Small intestine (tissue), 7 donors: Measurements from ENCODE around the gene FBRSL1. TPM values are rescaled to one million over a fixed set of nuclear protein-coding genes. Genes with fewer than 3 reads are reported as not detected.
A peak's percentile ranks its signal among the peaks of the same experiment; 100 is the strongest.
"Not testable (repeated sequence)": the region's sequence is repeated elsewhere in the genome, so short reads cannot be mapped to it uniquely, and the experiment has no call there.

Experiments used
- DNase-seq, 2 donors: peaks; one replicate each; pipeline versions ENCODE4 v3.0.0 to v3.0.0-alpha.2; 2013
- FAIRE-seq: peaks from 2 replicates; lab custom pipeline; 2012; peaks lifted over from hg19 to GRCh38; lab: Jason Lieb, UNC
- H3K27ac ChIP-seq, 3 donors: one replicate each; pipeline ENCODE4 v1.5.1; 2013; ENCODE audit warnings: low read length in 2 of 3, mild to moderate bottlenecking in 2 of 3, control low read depth in 1 of 3, inconsistent platforms in 1 of 3, low read depth in 1 of 3, moderate library complexity in 1 of 3
- H3K27me3 ChIP-seq, 3 donors: one replicate each; pipeline ENCODE4 v1.6.1; 2013; ENCODE audit warnings: low read length in 3 of 3, inconsistent platforms in 1 of 3; ENCODE audit not compliant: control insufficient read depth in 3 of 3, insufficient read depth in 3 of 3
- H3K36me3 ChIP-seq, 3 donors: one replicate each; pipeline ENCODE4 v1.6.1; 2013; ENCODE audit warnings: low read length in 3 of 3, inconsistent platforms in 1 of 3, low read depth in 1 of 3, mild to moderate bottlenecking in 1 of 3, moderate library complexity in 1 of 3; ENCODE audit not compliant: control insufficient read depth in 3 of 3, insufficient read depth in 2 of 3
- H3K4me1 ChIP-seq, 3 donors: one replicate each; pipeline ENCODE4 v1.6.1; 2013; ENCODE audit warnings: low read length in 2 of 3, inconsistent platforms in 1 of 3, low read depth in 1 of 3, mild to moderate bottlenecking in 1 of 3, moderate library complexity in 1 of 3; ENCODE audit not compliant: control insufficient read depth in 3 of 3, insufficient read depth in 2 of 3
- H3K4me3 ChIP-seq, 3 donors: one replicate each; pipeline ENCODE4 v1.5.1; 2013; ENCODE audit warnings: low read length in 3 of 3, control low read depth in 1 of 3, inconsistent platforms in 1 of 3, low read depth in 1 of 3, mild to moderate bottlenecking in 1 of 3, moderate library complexity in 1 of 3
- H3K9me3 ChIP-seq, 2 donors: one replicate each; pipeline ENCODE4 v1.6.1; 2013; ENCODE audit warnings: low read depth in 1 of 2, low read length in 1 of 2; ENCODE audit not compliant: control insufficient read depth in 2 of 2, insufficient read depth in 1 of 2
- WGBS, 3 donors: extraction: QIAGEN DNeasy Blood & Tissue Kit; methylation state at CpG; one replicate each; pipeline ENCODE4 v1.1.7; 2013; 5-methylcytosine and 5-hydroxymethylcytosine counted together
- polyA plus RNA-seq, 4 donors: library from polyadenylated mRNA; stranded (reverse) in 3 of 4; unstranded in 1 of 4; fragments of 200-250 nt in 3 of 4; fragments of 120-200 nt in 1 of 4; gene quantifications; one replicate each; pipeline versions ENCODE4 v1.2.1 to v1.2.3, GENCODE V29; 2013
- donor health status: healthy with polysubstance abuse.
- donor health status: control.
- donor health status: control.
- donor health status: Bipolar disorder and iron deficiency.
- donor health status: healthy.

Gene FBRSL1
- polyA plus RNA-seq, 4 donors = 24.3 to 59.5 (median 32.5) TPM

GRCh38 chr12:132456186-132456943 is 33.6 kb upstream of the FBRSL1 start:
- Histone ChIP-seq H3K36me3 (no peaks in the 10 kb centered on the region), H3K4me3 (no peak overlapping the region), H3K9me3 (peaks cover 0 to 3% of the 10 kb centered on the region in 2 donors), H3K27me3 (peaks cover 0 to 8% (median 3%) of the 10 kb centered on the region in 3 donors), H3K4me1 (peaks cover 0 to under 1% (median 0%) of the 10 kb centered on the region in 3 donors), H3K27ac (no peak overlapping the region)
- FAIRE-seq (no peak), DNase-seq (no peak)
- 86 to 87% (median 87%) methylated on average over 28 of the region's 28 CpGs for WGBS, 3 donors

GRCh38 chr12:132456944-132457495 is 32.9 kb upstream of the FBRSL1 start:
- DNase-seq (no peak), FAIRE-seq (no peak)
- Histone ChIP-seq H3K36me3 (no peaks in the 10 kb centered on the region), H3K27ac (no peak overlapping the region), H3K4me1 (no peaks in the 10 kb centered on the region), H3K4me3 (no peak overlapping the region), H3K9me3 (peaks cover 0 to 3% of the 10 kb centered on the region in 2 donors), H3K27me3 (peaks cover 0 to 3% (median 3%) of the 10 kb centered on the region in 3 donors)
- WGBS, 3 donors = 68 to 73% (median 68%) methylated on average over 31 to 38 of the region's 38 CpGs

GRCh38 chr12:132458441-132458840 is 31.5 kb upstream of the FBRSL1 start:
- DNase-seq (no peak), FAIRE-seq (no peak)
- no peak overlapping the region for H3K27ac ChIP-seq
- H3K9me3 ChIP-seq = peaks cover 0 to 3% of the 10 kb centered on the region in 2 donors
- no peaks in the 10 kb centered on the region for H3K4me1 ChIP-seq
- H3K27me3 ChIP-seq = peaks cover 0 to 2% (median 0%) of the 10 kb centered on the region in 3 donors
- no peak overlapping the region for H3K4me3 ChIP-seq
- no peaks in the 10 kb centered on the region for H3K36me3 ChIP-seq
- whole genome bisulfite sequencing, 3 donors = 83 to 88% (median 85%) methylated on average over 8 of the region's 8 CpGs

- 73 to 79% (median 75%) methylated on average over 28 of the region's 28 CpGs for WGBS, 3 donors
- H3K27me3 ChIP-seq = peaks cover 0 to 2% (median 0%) of the 10 kb centered on the region in 3 donors
- no peaks in the 10 kb centered on the region for H3K4me1 ChIP-seq
- no peak overlapping the region for H3K27ac ChIP-seq
- DNase-seq = no peak
- no peak overlapping the region for H3K4me3 ChIP-seq
- H3K36me3 ChIP-seq = no peaks in the 10 kb centered on the region
- FAIRE-seq = no peak
- peaks cover 0 to 3% of the 10 kb centered on the region in 2 donors for H3K9me3 ChIP-seq
Observed at GRCh38 chr12:132458846-132459641, 30.9 kb upstream of the FBRSL1 start.

- H3K27me3 ChIP-seq = peaks cover 0 to 2% (median 0%) of the 10 kb centered on the region in 3 donors
- peaks cover 0 to 4% (median 0%) of the 10 kb centered on the region in 3 donors for H3K4me1 ChIP-seq
- H3K27ac ChIP-seq = no peak overlapping the region
- FAIRE-seq (no peak), DNase-seq (peak in 1 of 2 donors; percentile 45)
- peaks cover 0 to 3% of the 10 kb centered on the region in 2 donors for H3K9me3 ChIP-seq
- WGBS, 3 donors = 71 to 77% (median 76%) methylated on average over 13 of the region's 13 CpGs
- H3K4me3 ChIP-seq = no peak overlapping the region
- H3K36me3 ChIP-seq = no peaks in the 10 kb centered on the region
Observed at GRCh38 chr12:132460571-132460970, 29.4 kb upstream of the FBRSL1 start.

- Histone ChIP-seq H3K27ac (no peak overlapping the region), H3K36me3 (peaks cover 0 to 3% (median 0%) of the 10 kb centered on the region in 3 donors), H3K27me3 (peaks cover 0 to 2% (median 0%) of the 10 kb centered on the region in 3 donors), H3K4me1 (peaks cover 0 to 8% (median 0%) of the 10 kb centered on the region in 3 donors), H3K9me3 (peaks cover 0 to 3% of the 10 kb centered on the region in 2 donors), H3K4me3 (no peak overlapping the region)
- FAIRE-seq (no peak), DNase-seq (no peak)
- WGBS, 3 donors = 85 to 88% (median 88%) methylated on average over 10 of the region's 10 CpGs
Observed at GRCh38 chr12:132461526-132461925, 28.4 kb upstream of the FBRSL1 start.

GRCh38 chr12:132462788-132463187 is 27.2 kb upstream of the FBRSL1 start:
- WGBS, 3 donors = 79 to 94% (median 79%) methylated on average over 5 of the region's 5 CpGs
- H3K36me3 ChIP-seq = peaks cover 0 to 3% (median 0%) of the 10 kb centered on the region in 3 donors
- H3K27me3 ChIP-seq = peaks cover 0 to 2% (median 0%) of the 10 kb centered on the region in 3 donors
- H3K27ac ChIP-seq = no peak overlapping the region
- peaks cover 0 to 8% (median 0%) of the 10 kb centered on the region in 3 donors for H3K4me1 ChIP-seq
- H3K4me3 ChIP-seq = no peak overlapping the region
- DNase-seq (no peak), FAIRE-seq (no peak)
- H3K9me3 ChIP-seq = peaks cover 0 to 3% of the 10 kb centered on the region in 2 donors

GRCh38 chr12:132463284-132463924 is 26.5 kb upstream of the FBRSL1 start:
- H3K36me3 ChIP-seq, H3K4me3 ChIP-seq, DNase-seq, H3K9me3 ChIP-seq, FAIRE-seq, H3K4me1 ChIP-seq, H3K27me3 ChIP-seq, H3K27ac ChIP-seq: not testable (repeated sequence)
